LHCN-M2 (cell line): ENCODE measurements around the gene S1PR3. TPM values are rescaled to one million over a fixed set of nuclear protein-coding genes. Genes with fewer than 3 reads are reported as not detected.
A peak's percentile ranks its signal among the peaks of the same experiment; 100 is the strongest.

Experiments used
- DNase-seq: peaks from one replicate; pipeline ENCODE4 v3.0.0-alpha.2; 2012; ENCODE audit warnings: low read depth
- total RNA-seq: library from RNA; depleted of rRNA; stranded (reverse); fragments of >200 nt; gene quantifications from 2 replicates; pipeline ENCODE4 v1.2.3, GENCODE V29; 2014

S1PR3 gene
- total RNA-seq, 1 experiment from 2014 or later, result 3.2 TPM

- no peak for DNase-seq
These were observed 571 bp upstream of the S1PR3 start for GRCh38 chr9:88990729-88991065.

GRCh38 chr9:88992556-88992955 lies 1.3 kb downstream of the S1PR3 start:
- DNase-seq, result no peak

GRCh38 chr9:88993327-88993726 lies 2.1 kb downstream of the S1PR3 start:
- no peak for DNase-seq

- no peak for DNase-seq
These were observed 2.7 kb downstream of the S1PR3 start for GRCh38 chr9:88993871-88994460.

- DNase-seq, result no peak
These were observed 3.4 kb downstream of the S1PR3 start for GRCh38 chr9:88994469-88995199.

DNA sequence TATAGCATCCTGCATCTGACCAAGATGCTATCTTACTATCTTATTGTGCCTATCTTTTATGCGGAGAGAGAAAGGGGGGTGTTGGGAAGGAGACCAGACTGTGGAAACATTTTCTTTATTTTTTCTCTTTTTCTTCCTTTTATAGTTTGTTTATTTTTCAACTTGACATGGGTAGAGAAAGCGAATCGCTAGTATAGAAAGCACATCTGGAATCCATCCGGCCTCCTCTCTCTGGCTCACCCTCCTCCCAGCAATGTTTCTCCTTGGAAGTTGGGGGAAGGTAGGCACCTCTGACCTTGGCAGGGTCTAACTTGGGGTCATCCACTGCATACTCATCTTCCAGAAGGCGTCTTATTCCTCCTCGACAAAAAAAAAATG lies 3.9 kb downstream of the S1PR3 start:
- DNase-seq, result no peak

- DNase-seq, result no peak
These were observed 4.4 kb downstream of the S1PR3 start for GRCh38 chr9:88995627-88996026.

GRCh38 chr9:88996046-88996920 lies 5.0 kb downstream of the S1PR3 start:
- DNase-seq, result no peak

DNA sequence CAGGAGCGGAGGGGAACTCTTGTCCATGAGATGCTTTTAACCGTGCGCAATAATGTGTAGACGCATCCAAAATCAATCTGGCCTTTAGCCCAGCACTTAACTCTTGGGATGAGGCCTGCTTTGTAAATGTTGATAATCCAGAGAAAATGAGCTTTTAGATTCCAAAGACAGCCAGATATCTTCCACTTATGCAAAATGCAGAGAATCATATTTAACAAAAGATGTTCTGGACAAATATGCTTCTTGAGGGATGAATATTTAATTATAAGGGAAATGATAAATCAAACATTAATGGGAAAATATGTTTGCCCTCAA lies 5.6 kb downstream of the S1PR3 start:
- no peak for DNase-seq

DNA sequence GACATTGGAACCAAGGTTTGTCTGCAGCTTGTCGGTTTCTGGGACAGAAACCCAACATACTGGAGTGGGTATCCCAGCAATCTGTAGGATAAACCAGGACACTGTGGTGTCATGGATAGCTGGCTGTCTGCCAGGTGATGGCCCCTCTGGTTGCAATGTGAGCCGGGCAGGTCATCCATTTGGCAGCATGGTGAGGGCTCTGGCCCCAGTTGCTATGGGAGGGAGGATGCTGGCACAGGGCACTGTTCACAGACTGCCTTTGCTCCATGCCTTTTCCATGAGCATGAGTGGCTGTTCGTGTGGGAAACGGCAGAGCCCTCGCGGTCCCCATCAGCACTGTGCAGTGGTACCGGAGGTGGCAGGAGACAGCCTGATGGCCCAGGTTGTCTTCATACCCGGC lies 6.4 kb downstream of the S1PR3 start:
- DNase-seq, result no peak

- no peak for DNase-seq
These were observed 7.2 kb downstream of the S1PR3 start for GRCh38 chr9:88998503-88998902.

DNA sequence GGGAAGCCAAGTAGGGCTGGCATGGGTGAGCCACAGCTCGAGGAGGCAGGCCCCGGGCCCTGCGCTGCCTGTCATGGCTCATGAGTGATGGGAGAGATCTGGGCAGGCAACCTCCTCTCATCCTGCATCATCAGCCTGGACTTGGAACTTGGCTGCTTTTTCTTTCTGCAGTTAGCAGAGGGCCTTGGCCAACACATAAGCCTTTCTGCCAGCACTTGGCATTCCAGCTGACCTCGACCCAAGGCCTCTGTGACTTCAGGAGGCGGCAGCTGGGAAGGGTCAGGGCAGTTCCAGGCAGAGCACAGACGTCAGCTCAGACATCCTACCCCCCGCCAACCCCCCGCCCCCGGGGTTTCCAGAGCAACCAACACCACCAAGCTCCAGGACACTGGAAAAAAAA lies 7.6 kb downstream of the S1PR3 start:
- peak; percentile 32 for DNase-seq

GRCh38 chr9:89000371-89000781 lies 9.1 kb downstream of the S1PR3 start:
- DNase-seq, result no peak

- DNase-seq, result peak; percentile 74
These were observed 10.0 kb downstream of the S1PR3 start for GRCh38 chr9:89000973-89001916.

- no peak for DNase-seq
These were observed 10.8 kb downstream of the S1PR3 start for GRCh38 chr9:89001917-89002540.

DNA sequence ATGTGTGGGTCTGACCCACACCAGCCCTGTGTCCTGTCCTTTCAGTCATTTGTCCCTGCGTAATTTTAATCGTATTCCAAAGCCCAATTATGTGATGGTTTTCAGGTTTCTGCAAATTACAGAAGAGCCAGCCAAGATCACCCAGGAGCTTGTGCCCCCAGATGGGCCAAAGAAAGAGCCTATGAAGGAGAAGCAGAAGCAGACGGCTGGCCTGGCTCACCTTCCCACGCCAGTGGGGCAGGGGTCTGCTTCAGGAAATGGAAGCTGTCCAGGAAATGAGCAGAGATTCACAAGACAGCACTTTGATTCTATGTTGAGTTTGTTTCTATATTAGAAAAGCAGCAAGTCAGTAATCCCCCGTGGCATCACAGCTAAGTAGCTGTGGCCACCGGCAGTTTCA lies 11.7 kb downstream of the S1PR3 start:
- DNase-seq, result no peak

DNA sequence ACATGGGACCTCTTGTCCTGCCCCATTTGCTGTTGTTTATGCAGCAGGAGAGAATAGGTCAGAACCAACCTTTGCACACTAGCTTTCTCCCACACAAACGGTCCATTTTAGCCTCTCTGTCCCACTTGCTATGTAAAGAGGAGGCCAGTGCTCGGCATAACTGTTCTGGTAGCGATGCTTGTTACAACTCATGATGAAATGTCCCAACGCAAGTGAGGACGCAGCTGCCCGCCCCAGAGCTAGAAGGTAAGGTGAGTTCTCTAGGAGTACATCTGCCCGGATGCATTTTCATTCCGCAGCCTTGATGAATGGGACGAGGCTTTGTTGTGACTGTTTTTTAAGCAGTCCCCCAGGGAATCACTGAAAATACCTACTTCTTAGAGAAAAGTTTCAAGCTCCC lies 14.1 kb downstream of the S1PR3 start:
- no peak for DNase-seq

DNA sequence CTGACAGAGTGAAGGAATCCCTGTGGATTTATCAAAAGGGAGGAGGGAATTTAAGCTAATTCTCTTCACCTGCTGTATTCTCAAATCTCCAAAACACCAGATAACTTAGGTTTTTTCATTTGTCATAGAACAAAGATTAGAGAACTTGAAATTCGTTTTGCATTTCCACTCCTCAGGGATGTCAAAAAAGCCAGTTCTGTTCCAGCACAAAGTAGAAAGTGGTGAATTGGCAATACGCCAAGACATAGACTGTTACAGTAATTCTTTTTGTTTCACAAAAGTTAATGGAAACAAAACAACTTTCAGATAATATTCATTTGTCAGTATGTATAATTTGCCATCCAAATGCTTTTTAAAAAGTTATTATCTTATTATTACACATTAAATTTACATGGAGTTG lies 15.0 kb downstream of the S1PR3 start:
- no peak for DNase-seq

GRCh38 chr9:89006996-89007967 lies 16.0 kb downstream of the S1PR3 start:
- no peak for DNase-seq
